Aorta (tissue), 5 donors: ENCODE measurements around the gene ANXA8. TPM values are rescaled to one million over a fixed set of nuclear protein-coding genes. Genes with fewer than 3 reads are reported as not detected.
A peak's percentile ranks its signal among the peaks of the same experiment; 100 is the strongest.

Source experiments
- ATAC-seq: fragments of 200-7000 bp; cut with Tn5 transposase; one replicate; pipeline ENCODE4 v1.9.1; 2022; ENCODE audit warnings: moderate library complexity; ENCODE audit not compliant: low FRiP score
- DNase-seq, 2 donors: peaks; one replicate each; pipeline ENCODE4 v3.0.0-alpha.2; 2020
- H3K27ac ChIP-seq, 2 donors: one replicate each; pipeline ENCODE4 v1.5.1; 2013; ENCODE audit warnings: low read length in 2 of 2, mild to moderate bottlenecking in 2 of 2, moderate library complexity in 2 of 2, control low read depth in 1 of 2, inconsistent platforms in 1 of 2, low read depth in 1 of 2
- H3K27me3 ChIP-seq, 2 donors: one replicate each; pipeline ENCODE4 v1.6.1; 2013; ENCODE audit warnings: control low read depth in 1 of 2, low read length in 1 of 2, mild to moderate bottlenecking in 1 of 2, moderate library complexity in 1 of 2; ENCODE audit not compliant: insufficient read depth in 2 of 2, control insufficient read depth in 1 of 2
- H3K36me3 ChIP-seq, 2 donors: one replicate each; pipeline ENCODE4 v1.6.1; 2013; ENCODE audit warnings: control low read depth in 1 of 2, low read length in 1 of 2, mild to moderate bottlenecking in 1 of 2; ENCODE audit not compliant: insufficient read depth in 2 of 2, control insufficient read depth in 1 of 2
- H3K4me1 ChIP-seq, 2 donors: one replicate each; pipeline ENCODE4 v1.6.1; 2013; ENCODE audit warnings: low read length in 2 of 2, control low read depth in 1 of 2, mild to moderate bottlenecking in 1 of 2, moderate library complexity in 1 of 2; ENCODE audit not compliant: insufficient read depth in 2 of 2, control insufficient read depth in 1 of 2
- H3K4me3 ChIP-seq, 2 donors: one replicate each; pipeline ENCODE4 v1.5.1; 2013; ENCODE audit warnings: low read length in 2 of 2, control low read depth in 1 of 2, mild to moderate bottlenecking in 1 of 2
- H3K9me3 ChIP-seq: one replicate; pipeline ENCODE4 v1.6.1; 2013; ENCODE audit warnings: mild to moderate bottlenecking, low read length; ENCODE audit not compliant: control insufficient read depth
- WGBS, 2 donors: extraction: QIAGEN DNeasy Blood & Tissue Kit; methylation state at CpG; one replicate each; pipeline ENCODE4 v1.1.7; 2013; 5-methylcytosine and 5-hydroxymethylcytosine counted together
- intact Hi-C, 2 donors: fragments of 100-400 bp; cut with DNase I; formaldehyde crosslinking; loops; one replicate each; pipeline versions ENCODE4 v1.14.2 to v1.15.0; 2022
- polyA plus RNA-seq, 2 donors: library from polyadenylated mRNA; stranded (reverse); fragments of 200-250 nt; gene quantifications; one replicate each; pipeline ENCODE4 v1.2.3, GENCODE V29; 2013
- total RNA-seq, 2 donors: library from RNA; stranded (reverse); fragmentation: NEBNext Ultra II Directional; extraction: Animal tissue kit (Norgen Biotek cat#: 25700); gene quantifications; one replicate each; pipeline ENCODE4 v1.2.1, GENCODE V29; 2021
- donor health status: healthy with polysubstance abuse.
- donor health status: Bipolar disorder and iron deficiency.
- donor health status: DM: no; HTN: no; CAD: no.
- donor health status: DM: no; HTN: no; CAD: no.
- donor health status: DM: yes; HTN: yes; CAD: no.

Gene ANXA8
- total and polyA plus RNA-seq, 4 donors = 0.27 to 0.82 TPM; not detected in 2

- no peak for DNase-seq
- WGBS, 2 donors = 89 to 91% methylated on average over 7 of the region's 7 CpGs
Observed at GRCh38 chr10:47451998-47452494, 31.9 kb downstream of the ANXA8 start.

GRCh38 chr10:47451273-47451997 is 32.5 kb downstream of the ANXA8 start:
- WGBS, 2 donors = 88 to 89% methylated on average over 12 to 13 of the region's 13 CpGs
- no peaks in the 10 kb centered on the region for H3K4me1 ChIP-seq
- H3K27me3 ChIP-seq = no peaks in the 10 kb centered on the region
- H3K27ac ChIP-seq = no peak overlapping the region
- H3K36me3 ChIP-seq = no peaks in the 10 kb centered on the region
- no peak overlapping the region for H3K4me3 ChIP-seq
- ATAC-seq (no peak), DNase-seq (peak in 1 of 2 donors; percentile 70)
- peaks cover under 1% of the 10 kb centered on the region for H3K9me3 ChIP-seq
- intact Hi-C loops = no loop called here

More at GRCh38 chr10:47451998-47452494, 31.9 kb downstream of the ANXA8 start:
- no peaks in the 10 kb centered on the region for H3K9me3 ChIP-seq
- H3K4me1 ChIP-seq = no peaks in the 10 kb centered on the region
- no peaks in the 10 kb centered on the region for H3K27me3 ChIP-seq
- no peak overlapping the region for H3K27ac ChIP-seq
- ATAC-seq = no peak
- intact Hi-C loops = no loop called here
- H3K36me3 ChIP-seq = no peaks in the 10 kb centered on the region
- no peak overlapping the region for H3K4me3 ChIP-seq

DNA sequence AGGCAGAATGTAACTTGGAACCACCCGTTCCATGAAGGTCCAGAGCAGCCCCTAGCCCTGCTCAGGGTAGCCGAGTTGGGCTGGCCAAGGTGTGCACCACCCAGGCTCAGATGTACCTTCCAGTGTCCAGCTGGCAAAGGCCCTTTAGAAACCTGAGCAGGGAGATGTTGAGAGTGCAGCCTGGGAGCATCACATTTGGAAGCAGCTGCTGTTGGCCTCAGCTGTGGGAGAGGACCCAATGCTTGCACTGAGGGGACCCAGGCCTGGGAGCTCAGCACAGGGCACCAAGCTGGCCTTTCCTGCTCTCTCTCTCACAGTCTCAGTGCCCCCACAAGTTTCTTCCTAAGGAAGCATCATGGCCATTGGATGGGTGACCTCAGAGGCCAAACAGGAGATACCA is 33.5 kb downstream of the ANXA8 start:
- Histone ChIP-seq H3K27ac (no peak overlapping the region), H3K36me3 (no peaks in the 10 kb centered on the region), H3K4me3 (no peak overlapping the region), H3K4me1 (no peaks in the 10 kb centered on the region), H3K9me3 (peaks cover 4% of the 10 kb centered on the region), H3K27me3 (no peaks in the 10 kb centered on the region)
- DNase-seq (no peak), ATAC-seq (no peak)
- intact Hi-C loops = no loop called here
- WGBS, 2 donors = 85 to 87% methylated on average over 2 of the region's 2 CpGs

DNA sequence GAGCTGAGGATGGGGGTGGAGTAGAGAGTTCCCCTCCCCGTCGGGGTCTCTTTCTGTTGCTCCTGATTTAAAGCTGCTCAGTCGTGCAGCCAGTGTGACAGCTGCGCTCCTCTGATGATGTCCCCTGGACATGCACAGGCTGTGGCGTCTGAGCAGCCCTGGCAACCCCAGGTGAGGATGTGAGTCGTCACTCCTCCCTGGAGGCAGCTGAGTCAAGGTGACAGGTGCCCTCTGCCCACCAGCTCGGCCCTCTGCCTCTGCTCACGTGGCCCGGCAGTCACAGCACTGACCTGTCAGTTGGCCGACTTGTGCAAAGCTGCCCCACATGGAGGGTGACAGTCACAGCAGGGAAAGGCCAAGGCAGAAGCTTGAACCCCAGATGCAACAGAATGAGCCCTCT is 33.9 kb downstream of the ANXA8 start:
- intact Hi-C loops = no loop called here
- H3K4me1 ChIP-seq = no peaks in the 10 kb centered on the region
- H3K27ac ChIP-seq = no peak overlapping the region
- WGBS, 2 donors = 78 to 83% methylated on average over 10 of the region's 10 CpGs
- DNase-seq = no peak
- H3K4me3 ChIP-seq = no peak overlapping the region
- H3K36me3 ChIP-seq = no peaks in the 10 kb centered on the region
- no peaks in the 10 kb centered on the region for H3K27me3 ChIP-seq
- H3K9me3 ChIP-seq = peaks cover 6% of the 10 kb centered on the region
- no peak for ATAC-seq

- intact Hi-C loops = no loop called here
- Histone ChIP-seq H3K27me3 (no peaks in the 10 kb centered on the region), H3K4me1 (no peaks in the 10 kb centered on the region), H3K36me3 (no peaks in the 10 kb centered on the region), H3K4me3 (no peak overlapping the region), H3K9me3 (peaks cover 8% of the 10 kb centered on the region), H3K27ac (no peak overlapping the region)
- DNase-seq = no peak
- 76 to 80% methylated on average over 9 of the region's 9 CpGs for WGBS, 2 donors
- ATAC-seq = no peak
Observed at GRCh38 chr10:47449102-47449978, 34.6 kb downstream of the ANXA8 start.

- DNase-seq (no peak), ATAC-seq (no peak)
- Histone ChIP-seq H3K4me3 (no peak overlapping the region), H3K36me3 (no peaks in the 10 kb centered on the region), H3K27me3 (no peaks in the 10 kb centered on the region), H3K9me3 (peaks cover 9% of the 10 kb centered on the region), H3K4me1 (no peaks in the 10 kb centered on the region), H3K27ac (no peak overlapping the region)
- 69 to 82% methylated on average over 3 of the region's 3 CpGs for WGBS, 2 donors
- intact Hi-C loops = no loop called here
Observed at GRCh38 chr10:47447705-47448104, 36.2 kb downstream of the ANXA8 start.

- DNase-seq (peak in 1 of 2 donors; percentile 55), ATAC-seq (no peak)
- H3K27ac ChIP-seq = no peak overlapping the region
- H3K27me3 ChIP-seq = no peaks in the 10 kb centered on the region
- intact Hi-C loops = no loop called here
- H3K4me1 ChIP-seq = no peaks in the 10 kb centered on the region
- WGBS, 2 donors = 80 to 86% methylated on average over 4 of the region's 4 CpGs
- H3K4me3 ChIP-seq = no peak overlapping the region
- peaks cover 9% of the 10 kb centered on the region for H3K9me3 ChIP-seq
- no peaks in the 10 kb centered on the region for H3K36me3 ChIP-seq
Observed at GRCh38 chr10:47447209-47447608, 36.7 kb downstream of the ANXA8 start.

DNA sequence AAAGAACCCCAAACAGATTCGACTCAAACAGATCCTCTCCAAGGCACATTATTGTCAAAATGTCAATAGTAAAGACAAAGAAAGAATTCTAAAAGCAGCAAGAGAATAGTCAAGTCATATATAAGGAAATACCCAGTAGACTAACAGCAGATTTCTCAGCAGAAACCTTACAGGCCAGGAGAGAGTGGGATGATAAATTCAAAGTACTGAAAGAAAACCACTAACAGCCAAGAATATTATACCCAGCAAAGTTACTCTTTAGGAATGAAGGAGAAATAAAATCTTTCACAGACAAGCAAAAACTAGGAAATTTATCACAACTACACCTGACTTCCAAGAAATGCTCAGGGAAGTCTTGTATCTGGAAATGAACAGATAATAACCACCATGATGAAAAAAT is 38.2 kb downstream of the ANXA8 start:
- Histone ChIP-seq H3K9me3 (peaks cover 9% of the 10 kb centered on the region), H3K27ac (no peak overlapping the region), H3K36me3 (no peaks in the 10 kb centered on the region), H3K4me3 (no peak overlapping the region), H3K4me1 (no peaks in the 10 kb centered on the region), H3K27me3 (no peaks in the 10 kb centered on the region)
- 86 to 88% methylated on average over 1 of the region's 1 CpG for WGBS, 2 donors
- ATAC-seq (no peak), DNase-seq (no peak)
- intact Hi-C loops = no loop called here
